ENCODE data around the gene TRPV2. TPM values are rescaled to one million over a fixed set of nuclear protein-coding genes. Genes with fewer than 3 reads are reported as not detected.

TRPV2 gene
- total and polyA plus RNA-seq, 10 of the 15 experiments (the other 5 are each of a cell fraction or from before 2014, with no cell fraction given) = 8.9 to 94.4 (median 54.1) TPM

DNA sequence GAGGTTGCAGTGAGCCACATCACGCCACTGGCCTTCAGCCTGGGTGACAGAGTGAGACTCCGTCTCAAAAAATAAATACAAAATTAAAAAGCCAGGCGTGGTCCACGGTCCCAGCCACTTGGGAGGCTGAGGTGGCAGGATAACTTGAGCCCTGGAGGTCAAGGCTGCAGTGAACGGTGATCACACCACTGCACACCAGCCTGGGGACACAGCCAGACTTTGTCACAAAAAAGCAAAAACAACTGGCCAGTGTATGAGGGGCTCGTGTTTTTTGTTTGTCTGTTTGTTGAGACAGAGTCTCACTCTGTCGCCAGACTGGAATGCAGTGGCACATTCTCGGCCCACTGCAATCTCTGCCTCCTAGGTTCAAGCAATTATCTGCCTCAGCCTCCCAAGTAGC, 35.7 kb upstream of the TRPV2 start:
- ATAC-seq (no peak), FAIRE-seq (no peak), DNase-seq (ENCODE audit: low read depth, low spot score) (no peak)
- no peaks in the 10 kb centered on the region for H3K27me3 ChIP-seq (replicated peaks in 1 of 2; ENCODE audit: control insufficient read depth in 2 of 2, insufficient read depth in 2 of 2, low read length in 1 of 2)
- H3K79me2 ChIP-seq (ENCODE audit: control insufficient read depth, insufficient read depth, low read length) = peaks cover 31% of the 10 kb centered on the region
- no peak overlapping the region for H3K4me2 ChIP-seq (ENCODE audit: control insufficient read depth, insufficient read depth)
- no peak overlapping the region for H3K9ac ChIP-seq (ENCODE audit: control insufficient read depth, insufficient read depth, low read length)
- H3K36me3 ChIP-seq (ENCODE audit: control insufficient read depth in 2 of 2, insufficient read depth in 2 of 2, low read length in 1 of 2) = peaks cover 4 to 11% of the 10 kb centered on the region in 2 experiments
- no peak overlapping the region for H3K4me3 ChIP-seq
- H3K27ac ChIP-seq (ENCODE audit: control insufficient read depth, insufficient read depth) = no peak overlapping the region
- WGBS (ENCODE audit: insufficient coverage, insufficient replicate concordance, low lambda C conversion rate, missing lambda C conversion rate) = 69% methylated on average over 8 of the region's 8 CpGs
- in situ Hi-C loops (cut with MboI) = loop anchor here (5.0 kb wide), 1 partner anchor 38 kb away; the partner anchor contains the start of gene TRPV2
- H3K4me1 ChIP-seq (ENCODE audit: control insufficient read depth, insufficient read depth, low read length) = peaks cover 16% of the 10 kb centered on the region
- H2AFZ ChIP-seq (ENCODE audit: control insufficient read depth, low read depth, low read length) = no peak overlapping the region
- peaks cover 4% of the 10 kb centered on the region for H4K20me1 ChIP-seq (ENCODE audit: control insufficient read depth, insufficient read depth)
- intact Hi-C loops (cut with micrococcal nuclease; ENCODE audit: unreplicated experiment) = loop anchor here (2.0 kb wide), 1 partner anchor 59 kb away; no protein-coding TSS in a partner anchor
- BruUV-seq (replicated peaks) = no TSS peak
- RAD21 ChIA-PET (ENCODE audit: unreplicated experiment) = interaction anchor here (0.6 to 1.9 kb wide), 2 partner anchors 16 to 156 kb away, joined by 3 to 7 read pairs; no protein-coding TSS in a partner anchor
- SMC1A ChIA-PET (ENCODE audit: uncharacterized antibody, unreplicated experiment) = interaction anchor here (2.3 kb wide), 1 partner anchor 36 kb away, joined by 25 read pairs; the partner anchor contains the start of gene TRPV2
- CTCF ChIA-PET = interaction anchor here (1.2 to 8.0 kb wide), 5 partner anchors 15 to 141 kb away, joined by 3 to 59 read pairs (median 5); partner anchors contain the start of genes CENPV and TRPV2
- no peaks in the 10 kb centered on the region; the same call in 2 of the 3 replicates for H3K9me3 ChIP-seq (replicated peaks; ENCODE audit: control insufficient read depth, insufficient read depth, low read length)
- TF ChIP-seq, protein P1, sequence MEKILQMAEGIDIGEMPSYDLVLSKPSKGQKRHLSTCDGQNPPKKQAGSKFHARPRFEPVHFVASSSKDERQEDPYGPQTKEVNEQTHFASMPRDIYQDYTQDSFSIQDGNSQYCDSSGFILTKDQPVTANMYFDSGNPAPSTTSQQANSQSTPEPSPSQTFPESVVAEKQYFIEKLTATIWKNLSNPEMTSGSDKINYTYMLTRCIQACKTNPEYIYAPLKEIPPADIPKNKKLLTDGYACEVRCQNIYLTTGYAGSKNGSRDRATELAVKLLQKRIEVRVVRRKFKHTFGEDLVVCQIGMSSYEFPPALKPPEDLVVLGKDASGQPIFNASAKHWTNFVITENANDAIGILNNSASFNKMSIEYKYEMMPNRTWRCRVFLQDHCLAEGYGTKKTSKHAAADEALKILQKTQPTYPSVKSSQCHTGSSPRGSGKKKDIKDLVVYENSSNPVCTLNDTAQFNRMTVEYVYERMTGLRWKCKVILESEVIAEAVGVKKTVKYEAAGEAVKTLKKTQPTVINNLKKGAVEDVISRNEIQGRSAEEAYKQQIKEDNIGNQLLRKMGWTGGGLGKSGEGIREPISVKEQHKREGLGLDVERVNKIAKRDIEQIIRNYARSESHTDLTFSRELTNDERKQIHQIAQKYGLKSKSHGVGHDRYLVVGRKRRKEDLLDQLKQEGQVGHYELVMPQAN (conservative IDR thresholded peaks at IDR 0.05) = no peak
- TF ChIP-seq IKZF2 (IDR thresholded peaks at IDR 0.05) (no peak), ZNF24 (IDR thresholded peaks at IDR 0.05) (no peak), MTA3 (IDR thresholded peaks at IDR 0.05; ENCODE audit: borderline replicate concordance, low read length) (no peak), NFIC (IDR thresholded peaks at IDR 0.05; ENCODE audit: low read depth, low read length) (no peak), TCF12 (IDR thresholded peaks at IDR 0.05; ENCODE audit: low read depth, low read length) (no peak), CREB1 (IDR thresholded peaks at IDR 0.05; ENCODE audit: low read depth) (no peak), IRF4 (IDR thresholded peaks at IDR 0.05; ENCODE audit: low read depth, low read length) (no peak), WRNIP1 (IDR thresholded peaks at IDR 0.05; ENCODE audit: borderline replicate concordance, low read depth, low read length) (no peak), IKZF1 (conservative IDR thresholded peaks at IDR 0.05) (no peak), CREM (IDR thresholded peaks at IDR 0.05; ENCODE audit: low read depth) (no peak)
- TF ChIP-seq, protein P2, sequence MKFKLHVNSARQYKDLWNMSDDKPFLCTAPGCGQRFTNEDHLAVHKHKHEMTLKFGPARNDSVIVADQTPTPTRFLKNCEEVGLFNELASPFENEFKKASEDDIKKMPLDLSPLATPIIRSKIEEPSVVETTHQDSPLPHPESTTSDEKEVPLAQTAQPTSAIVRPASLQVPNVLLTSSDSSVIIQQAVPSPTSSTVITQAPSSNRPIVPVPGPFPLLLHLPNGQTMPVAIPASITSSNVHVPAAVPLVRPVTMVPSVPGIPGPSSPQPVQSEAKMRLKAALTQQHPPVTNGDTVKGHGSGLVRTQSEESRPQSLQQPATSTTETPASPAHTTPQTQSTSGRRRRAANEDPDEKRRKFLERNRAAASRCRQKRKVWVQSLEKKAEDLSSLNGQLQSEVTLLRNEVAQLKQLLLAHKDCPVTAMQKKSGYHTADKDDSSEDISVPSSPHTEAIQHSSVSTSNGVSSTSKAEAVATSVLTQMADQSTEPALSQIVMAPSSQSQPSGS (IDR thresholded peaks at IDR 0.05; ENCODE audit: low read length) = no peak
- POLR2A ChIA-PET = interaction anchor here (1.9 kb wide), 1 partner anchor 36 kb away, joined by 7 read pairs; the partner anchor contains the start of gene TRPV2

Measured in GM12878 (cell line).